NB4 (cell line): ENCODE measurements around the gene KRTAP19-8.

Experiments
- MAX ChIP-seq: IDR thresholded peaks from 2 replicates; pipeline ENCODE4 v1.6.1; 2011; ENCODE audit warnings: low read depth, low read length
- POLR2A ChIP-seq: IDR thresholded peaks from 2 replicates; pipeline ENCODE4 v1.6.1; 2011; ENCODE audit warnings: mild to moderate bottlenecking; ENCODE audit not compliant: insufficient read length; ENCODE audit errors: extremely low read depth
- TF ChIP-seq, protein P1 (sequence below): IDR thresholded peaks from one replicate; pipeline ENCODE4 v1.5.1; 2012; ENCODE audit warnings: low read depth, low read length

DNA sequence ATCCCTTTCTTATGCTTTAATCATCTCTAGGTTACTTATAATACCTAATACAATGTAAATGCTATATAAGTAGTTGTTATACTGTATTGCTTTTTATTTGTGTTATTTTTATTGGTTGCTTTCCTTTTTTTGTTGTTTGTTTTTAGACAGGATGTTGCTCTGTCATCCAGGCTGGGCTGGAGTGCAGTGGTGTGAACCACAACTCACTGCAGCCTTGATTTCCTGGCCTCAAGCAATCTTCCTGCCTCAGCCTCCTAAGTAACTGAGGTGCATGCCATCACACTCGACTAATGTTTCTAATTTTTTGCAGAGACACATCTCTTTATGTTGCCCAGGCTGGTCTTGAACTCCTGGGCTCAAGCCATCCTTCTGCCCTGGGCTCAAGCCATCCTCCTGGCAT is 26.9 kb downstream of the KRTAP19-8 start:
- TF ChIP-seq, protein P1, sequence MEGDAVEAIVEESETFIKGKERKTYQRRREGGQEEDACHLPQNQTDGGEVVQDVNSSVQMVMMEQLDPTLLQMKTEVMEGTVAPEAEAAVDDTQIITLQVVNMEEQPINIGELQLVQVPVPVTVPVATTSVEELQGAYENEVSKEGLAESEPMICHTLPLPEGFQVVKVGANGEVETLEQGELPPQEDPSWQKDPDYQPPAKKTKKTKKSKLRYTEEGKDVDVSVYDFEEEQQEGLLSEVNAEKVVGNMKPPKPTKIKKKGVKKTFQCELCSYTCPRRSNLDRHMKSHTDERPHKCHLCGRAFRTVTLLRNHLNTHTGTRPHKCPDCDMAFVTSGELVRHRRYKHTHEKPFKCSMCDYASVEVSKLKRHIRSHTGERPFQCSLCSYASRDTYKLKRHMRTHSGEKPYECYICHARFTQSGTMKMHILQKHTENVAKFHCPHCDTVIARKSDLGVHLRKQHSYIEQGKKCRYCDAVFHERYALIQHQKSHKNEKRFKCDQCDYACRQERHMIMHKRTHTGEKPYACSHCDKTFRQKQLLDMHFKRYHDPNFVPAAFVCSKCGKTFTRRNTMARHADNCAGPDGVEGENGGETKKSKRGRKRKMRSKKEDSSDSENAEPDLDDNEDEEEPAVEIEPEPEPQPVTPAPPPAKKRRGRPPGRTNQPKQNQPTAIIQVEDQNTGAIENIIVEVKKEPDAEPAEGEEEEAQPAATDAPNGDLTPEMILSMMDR = no peak
- TF ChIP-seq POLR2A (no peak), MAX (no peak)
